HG02852 (cell line): ENCODE results near the gene TMEM208.

Experiments used
- ATAC-seq: cut with Tn5 transposase; IDR thresholded peaks from one replicate; pipeline ENCODE4 v1.9.1; 2021; ENCODE audit warnings: mild to moderate bottlenecking, moderate library complexity; ENCODE audit not compliant: unreplicated experiment

The TMEM208 gene

DNA sequence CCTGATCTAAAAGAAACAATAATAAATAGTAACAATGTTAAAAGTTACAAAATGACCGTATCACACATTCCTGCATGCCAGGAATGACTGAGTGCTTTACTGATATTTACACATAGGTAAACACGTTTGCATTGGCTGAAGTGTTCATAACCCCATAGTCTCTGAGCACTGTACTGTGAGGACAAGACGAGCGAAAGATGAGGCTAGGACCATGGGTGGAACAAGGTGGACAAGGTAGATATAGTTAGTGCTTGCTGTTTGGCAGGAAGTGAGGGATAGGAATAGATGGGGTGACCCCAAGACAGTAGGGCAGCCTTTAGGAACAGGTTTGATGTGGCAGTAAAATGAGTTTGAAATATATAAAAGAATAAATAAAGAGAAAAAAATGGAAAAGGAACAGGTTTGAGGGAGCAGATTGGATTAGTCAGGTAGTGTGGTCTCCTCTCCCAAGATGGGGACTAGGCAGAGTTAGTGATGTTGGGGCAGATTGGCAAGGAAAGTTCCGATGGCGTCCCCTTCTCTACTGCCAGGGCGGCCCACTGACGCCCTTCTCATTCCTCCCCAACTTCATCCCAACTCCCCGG is 35.4 kb upstream of the TMEM208 start:
- ATAC-seq: no peak

- peak; percentile 87 for ATAC-seq
These were observed 34.8 kb upstream of the TMEM208 start, which contains the start of gene E2F4 for GRCh38 chr16:67191995-67192681. E2F4 (plus strand) TSS chr16:67192155; CDS start chr16:67192228, 73 bp downstream.

DNA sequence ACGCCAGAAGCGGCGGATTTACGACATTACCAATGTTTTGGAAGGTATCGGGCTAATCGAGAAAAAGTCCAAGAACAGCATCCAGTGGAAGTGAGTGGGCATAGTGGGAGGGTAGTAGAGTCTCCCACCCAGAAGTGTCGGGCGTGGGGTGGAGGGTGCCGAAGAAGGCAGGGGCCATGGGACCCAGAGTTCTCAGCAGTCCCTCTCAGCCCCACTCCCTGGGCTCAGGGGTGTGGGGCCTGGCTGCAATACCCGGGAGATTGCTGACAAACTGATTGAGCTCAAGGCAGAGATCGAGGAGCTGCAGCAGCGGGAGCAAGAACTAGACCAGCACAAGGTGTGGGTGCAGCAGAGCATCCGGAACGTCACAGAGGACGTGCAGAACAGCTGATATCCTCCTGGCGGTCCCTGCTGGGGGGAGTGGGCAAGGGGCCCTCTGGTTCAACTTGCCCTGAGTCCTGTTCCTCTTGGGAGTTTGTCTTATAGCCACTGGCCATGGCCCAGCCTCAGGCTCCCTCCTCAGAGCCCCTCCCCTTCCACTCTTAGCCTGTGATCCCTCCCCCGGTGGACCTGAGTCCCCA is 34.1 kb upstream of the TMEM208 start:
- no peak for ATAC-seq

DNA sequence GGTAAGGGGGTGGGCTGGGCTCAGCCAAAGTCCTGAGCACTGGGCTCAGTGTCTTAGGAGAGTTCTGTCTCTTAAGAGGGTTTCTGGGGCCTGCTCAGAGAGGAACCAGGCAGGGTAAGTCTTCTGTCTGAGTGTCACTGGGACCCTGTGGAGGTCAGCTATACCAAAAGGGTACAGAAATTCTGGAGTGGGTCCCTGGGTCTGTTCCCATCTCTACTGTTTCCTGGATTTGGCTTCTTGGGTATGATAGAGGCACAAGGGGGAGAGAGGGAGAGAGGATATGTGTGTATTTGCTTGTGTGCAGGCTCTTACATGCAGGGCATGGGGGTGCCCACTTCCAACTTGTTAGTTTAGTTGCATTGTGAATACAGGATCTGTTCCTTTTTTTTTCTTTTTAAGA is 33.4 kb upstream of the TMEM208 start:
- ATAC-seq: no peak

GRCh38 chr16:67194260-67194659 is 32.7 kb upstream of the TMEM208 start:
- no peak for ATAC-seq

DNA sequence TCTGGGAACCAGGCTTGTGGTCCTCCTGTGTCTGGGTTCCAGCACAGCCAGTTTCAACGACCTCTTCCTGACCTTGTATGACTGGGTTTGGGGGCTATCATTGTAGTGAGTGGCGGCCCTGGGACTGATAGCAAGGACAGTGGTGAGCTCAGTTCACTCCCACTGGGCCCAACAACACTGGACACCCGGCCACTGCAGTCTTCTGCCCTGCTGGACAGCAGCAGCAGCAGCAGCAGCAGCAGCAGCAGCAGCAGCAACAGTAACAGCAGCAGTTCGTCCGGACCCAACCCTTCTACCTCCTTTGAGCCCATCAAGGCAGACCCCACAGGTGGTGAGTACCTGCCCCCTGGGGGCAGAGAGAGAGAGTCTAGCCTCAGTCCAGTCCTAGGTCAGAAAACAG is 31.3 kb upstream of the TMEM208 start:
- ATAC-seq: no peak

GRCh38 chr16:67196881-67197280 is 30.0 kb upstream of the TMEM208 start:
- ATAC-seq: no peak

- no peak for ATAC-seq
These were observed 29.2 kb upstream of the TMEM208 start for GRCh38 chr16:67197704-67198103.

DNA sequence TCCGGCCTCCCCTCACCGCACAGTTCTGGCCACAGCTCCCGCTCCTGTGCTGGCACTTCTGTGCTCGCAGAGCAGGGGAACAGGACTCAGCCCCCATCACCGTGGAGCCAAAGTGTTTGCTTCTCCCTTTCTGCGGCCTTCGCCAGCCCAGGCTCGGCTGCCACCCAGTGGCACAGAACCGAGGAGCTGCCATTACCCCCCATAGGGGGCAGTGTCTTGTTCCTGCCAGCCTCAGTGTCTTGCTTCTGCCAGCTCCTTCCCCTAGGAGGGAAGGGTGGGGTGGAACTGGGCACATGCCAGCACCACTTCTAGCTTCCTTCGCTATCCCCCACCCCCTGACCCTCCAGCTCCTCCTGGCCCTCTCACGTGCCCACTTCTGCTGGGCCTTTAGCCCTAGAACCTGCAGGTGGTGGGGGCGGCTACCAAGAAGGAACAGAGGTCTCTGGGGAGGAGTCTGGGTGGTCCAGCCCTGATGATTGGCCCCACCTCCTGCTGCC is 28.6 kb upstream of the TMEM208 start:
- no peak for ATAC-seq

DNA sequence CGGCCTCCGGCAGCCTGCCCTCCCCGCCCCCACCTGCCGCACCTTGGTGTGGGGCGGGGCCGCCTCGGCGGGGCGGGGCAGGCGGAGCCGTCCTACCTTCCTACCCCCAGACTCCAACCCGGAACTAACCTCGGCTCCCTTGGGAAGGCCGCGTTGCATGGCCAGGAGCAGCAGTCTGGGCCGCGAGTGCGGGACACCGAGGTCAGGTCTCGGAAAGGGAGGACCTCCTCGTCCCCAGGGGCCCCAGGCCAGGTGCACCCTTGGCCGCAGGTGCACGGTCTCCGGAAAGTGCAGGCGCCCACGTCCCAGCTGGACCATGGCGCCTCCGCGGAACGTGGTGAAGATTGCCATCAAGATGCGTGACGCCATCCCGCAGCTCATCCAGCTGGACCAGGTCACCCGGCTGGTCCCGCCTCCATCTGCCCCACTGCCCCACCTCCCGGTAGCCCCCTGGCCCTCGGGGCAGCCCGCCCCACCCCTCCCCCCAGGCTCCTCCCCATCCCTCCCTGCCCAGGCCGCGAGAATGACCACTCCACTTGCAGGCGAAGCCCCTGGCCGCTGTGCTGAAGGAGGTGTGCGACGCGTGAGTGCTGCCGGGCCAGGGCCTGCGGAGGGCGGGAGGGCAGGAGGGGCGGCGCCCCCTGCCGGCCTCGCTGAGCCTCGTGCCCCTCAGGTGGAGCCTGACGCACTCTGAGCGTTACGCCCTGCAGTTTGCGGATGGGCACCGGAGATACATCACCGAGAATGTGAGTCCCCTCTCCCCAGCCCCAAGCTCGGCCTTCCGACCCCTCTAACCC is 27.7 kb upstream of the TMEM208 start, which contains the start of gene ELMO3:
TSS of gene ELMO3 (plus strand) at position 121 of the 797 bp plus-strand sequence. CDS start at position 317, 196 bp downstream.
- no peak for ATAC-seq

- no peak for ATAC-seq
These were observed 27.1 kb upstream of the TMEM208 start for GRCh38 chr16:67199808-67200198.

- no peak for ATAC-seq
These were observed 26.4 kb upstream of the TMEM208 start for GRCh38 chr16:67200491-67200890.

- ATAC-seq: no peak
These were observed 25.3 kb upstream of the TMEM208 start for GRCh38 chr16:67201411-67202345.

GRCh38 chr16:67202426-67202825 is 24.5 kb upstream of the TMEM208 start:
- ATAC-seq: no peak

GRCh38 chr16:67202956-67203493 is 23.9 kb upstream of the TMEM208 start:
- no peak for ATAC-seq

DNA sequence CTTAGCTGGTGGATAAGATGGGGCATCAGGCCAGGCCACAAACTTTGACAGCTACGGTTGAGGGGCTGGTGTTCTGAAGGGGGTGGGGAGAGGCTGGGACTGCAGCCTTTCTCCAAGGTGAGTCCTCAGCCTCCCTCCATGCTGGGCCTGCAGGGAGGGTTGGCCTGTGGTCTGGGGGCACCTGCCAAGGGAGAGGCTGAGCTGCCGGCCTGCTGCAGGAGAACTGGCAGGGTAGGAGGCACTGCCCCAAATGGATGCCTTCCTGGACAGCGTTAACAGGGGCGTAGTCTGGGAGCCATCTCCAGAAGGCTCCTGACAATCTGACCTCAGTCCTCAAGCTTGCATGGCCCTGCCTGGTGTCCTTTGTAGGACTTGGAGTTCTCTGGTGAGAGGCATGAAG is 22.9 kb upstream of the TMEM208 start:
- ATAC-seq: no peak

- ATAC-seq: no peak
These were observed 20.6 kb upstream of the TMEM208 start for GRCh38 chr16:67206129-67206837.

GRCh38 chr16:67206838-67207248 is 20.1 kb upstream of the TMEM208 start:
- ATAC-seq: no peak
